WTC11 (cell line): ENCODE data around the gene RPS6KA2.

Source experiments
- NR2C2 ChIP-seq: sonication (generic); formaldehyde crosslinking; IDR thresholded peaks from 2 replicates; pipeline ENCODE4 v1.8.0; 2022; ENCODE audit warnings: mild to moderate bottlenecking, missing genetic modification reagents
- STAT6 ChIP-seq: sonication (generic); formaldehyde crosslinking; conservative IDR thresholded peaks from 2 replicates; pipeline ENCODE4 v1.8.1; 2023; ENCODE audit warnings: mild to moderate bottlenecking, low read depth, missing genetic modification reagents, moderate library complexity
- TF ChIP-seq, protein P1 (sequence below): fragments of 200-600 bp; IDR thresholded peaks from 2 replicates; pipeline ENCODE4 v1.8.0; 2022; ENCODE audit warnings: antibody characterized with exemption

DNA sequence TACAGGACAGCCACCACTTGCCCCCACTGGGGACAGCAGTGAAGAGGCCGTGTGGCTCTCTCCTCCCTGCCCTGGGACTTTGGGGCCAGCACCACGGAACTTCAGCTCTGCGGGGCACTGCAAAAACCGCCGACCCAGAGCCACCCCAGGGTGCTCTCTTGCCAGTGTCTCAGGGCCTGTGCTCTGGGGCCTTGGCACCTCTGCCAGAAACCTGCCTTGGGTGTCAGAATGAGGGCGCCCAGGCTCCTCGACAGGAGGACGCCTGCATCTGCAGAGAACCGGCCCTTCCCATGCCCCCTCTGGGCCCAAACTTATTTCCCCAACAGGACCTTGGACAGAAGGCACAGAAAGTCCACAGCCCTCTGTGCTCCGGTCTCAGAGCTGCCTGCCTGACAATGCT, 167.1 kb downstream of the RPS6KA2 start:
- TF ChIP-seq, protein P1, sequence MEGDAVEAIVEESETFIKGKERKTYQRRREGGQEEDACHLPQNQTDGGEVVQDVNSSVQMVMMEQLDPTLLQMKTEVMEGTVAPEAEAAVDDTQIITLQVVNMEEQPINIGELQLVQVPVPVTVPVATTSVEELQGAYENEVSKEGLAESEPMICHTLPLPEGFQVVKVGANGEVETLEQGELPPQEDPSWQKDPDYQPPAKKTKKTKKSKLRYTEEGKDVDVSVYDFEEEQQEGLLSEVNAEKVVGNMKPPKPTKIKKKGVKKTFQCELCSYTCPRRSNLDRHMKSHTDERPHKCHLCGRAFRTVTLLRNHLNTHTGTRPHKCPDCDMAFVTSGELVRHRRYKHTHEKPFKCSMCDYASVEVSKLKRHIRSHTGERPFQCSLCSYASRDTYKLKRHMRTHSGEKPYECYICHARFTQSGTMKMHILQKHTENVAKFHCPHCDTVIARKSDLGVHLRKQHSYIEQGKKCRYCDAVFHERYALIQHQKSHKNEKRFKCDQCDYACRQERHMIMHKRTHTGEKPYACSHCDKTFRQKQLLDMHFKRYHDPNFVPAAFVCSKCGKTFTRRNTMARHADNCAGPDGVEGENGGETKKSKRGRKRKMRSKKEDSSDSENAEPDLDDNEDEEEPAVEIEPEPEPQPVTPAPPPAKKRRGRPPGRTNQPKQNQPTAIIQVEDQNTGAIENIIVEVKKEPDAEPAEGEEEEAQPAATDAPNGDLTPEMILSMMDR, result no peak
- TF ChIP-seq STAT6 (CRISPR knock-in tag) (no peak), NR2C2 (no peak)
